HEK293T (cell line): Measurements from ENCODE around the gene ZMYM1.
"Not testable (repeated sequence)": the region's sequence is repeated elsewhere in the genome, so short reads cannot be mapped to it uniquely, and the experiment has no call there.

Experiments used
- CTCF ChIA-PET: fragments of 350-600 bp; formaldehyde crosslinking; extraction: SDS; loops from one replicate; lab custom pipeline; 2021; ENCODE audit warnings: antibody characterized with exemption, inconsistent platforms; lab: Yijun Ruan, JAX
- POLR2A ChIA-PET: fragments of 350-600 bp; formaldehyde crosslinking; extraction: SDS; loops from one replicate; lab custom pipeline; 2020; ENCODE audit warnings: antibody characterized with exemption, inconsistent platforms; lab: Yijun Ruan, JAX
- DNase-seq: peaks from one replicate; pipeline ENCODE4 v3.0.0; 2012; ENCODE audit warnings: mixed read lengths; ENCODE audit errors: extremely low spot score
- ARNT ChIP-seq: fragments of 450-650 bp; IDR thresholded peaks from 2 replicates; pipeline ENCODE4 v1.6.1; 2017; ENCODE audit warnings: mild to moderate bottlenecking
- BHLHE40 ChIP-seq: fragments of 450-650 bp; IDR thresholded peaks from 2 replicates; pipeline ENCODE4 v1.6.1; 2016; ENCODE audit warnings: mild to moderate bottlenecking, moderate library complexity, borderline replicate concordance
- CTBP1 ChIP-seq: fragments of 450-650 bp; IDR thresholded peaks from 2 replicates; pipeline ENCODE4 v1.6.1; 2016; ENCODE audit warnings: borderline replicate concordance
- ELF4 ChIP-seq: fragments of 450-650 bp; IDR thresholded peaks from 2 replicates; pipeline ENCODE4 v1.6.1; 2017; ENCODE audit warnings: antibody characterized with exemption
- FOXA1 ChIP-seq: fragments of 450-650 bp; IDR thresholded peaks from 2 replicates; pipeline ENCODE4 v1.6.1; 2016; ENCODE audit warnings: mild to moderate bottlenecking
- FOXK2 ChIP-seq: fragments of 450-650 bp; IDR thresholded peaks from 2 replicates; pipeline ENCODE4 v1.6.1; 2016; ENCODE audit warnings: mild to moderate bottlenecking
- FOXM1 ChIP-seq: fragments of 450-650 bp; IDR thresholded peaks from 2 replicates; pipeline ENCODE4 v1.6.1; 2017; ENCODE audit warnings: mild to moderate bottlenecking, borderline replicate concordance
- HDGF ChIP-seq: fragments of 450-650 bp; IDR thresholded peaks from 2 replicates; pipeline ENCODE4 v1.6.1; 2017; ENCODE audit warnings: antibody characterized with exemption, borderline replicate concordance
- L3MBTL2 ChIP-seq: fragments of 450-650 bp; conservative IDR thresholded peaks from 2 replicates; pipeline ENCODE4 v1.6.1; 2016; ENCODE audit warnings: mild to moderate bottlenecking
- LEF1 ChIP-seq: fragments of 450-650 bp; IDR thresholded peaks from 2 replicates; pipeline ENCODE4 v1.6.1; 2017; ENCODE audit warnings: mild to moderate bottlenecking, borderline replicate concordance
- NFRKB ChIP-seq: fragments of 450-650 bp; IDR thresholded peaks from 2 replicates; pipeline ENCODE4 v1.6.1; 2016; ENCODE audit warnings: mild to moderate bottlenecking, moderate library complexity
- PKNOX1 ChIP-seq: fragments of 450-650 bp; IDR thresholded peaks from 2 replicates; pipeline ENCODE4 v1.6.1; 2016
- SP1 ChIP-seq: fragments of 450-650 bp; IDR thresholded peaks from 2 replicates; pipeline ENCODE4 v1.6.1; 2017
- SUZ12 ChIP-seq: fragments of 450-650 bp; IDR thresholded peaks from 2 replicates; pipeline ENCODE4 v1.6.1; 2016; ENCODE audit warnings: mild to moderate bottlenecking
- TARDBP ChIP-seq: fragments of 450-650 bp; IDR thresholded peaks from 2 replicates; pipeline ENCODE4 v1.6.1; 2016
- ZNF384 ChIP-seq: fragments of 450-650 bp; IDR thresholded peaks from 2 replicates; pipeline ENCODE4 v1.6.1; 2016

The ZMYM1 gene

GRCh38 chr1:35046730-35047129 is 32.5 kb upstream of the ZMYM1 start:
- POLR2A ChIA-PET = interaction anchor here (1.3 kb wide), 1 partner anchor 15 kb away, joined by 4 read pairs; the partner anchor contains the start of gene ZMYM6
- TF ChIP-seq FOXM1 = no peak
- no peak for TF ChIP-seq ZNF384
- no peak for TF ChIP-seq SP1
- no peak for TF ChIP-seq BHLHE40
- no peak for TF ChIP-seq ARNT
- no peak for TF ChIP-seq HDGF
- TF ChIP-seq PKNOX1 = no peak
- TF ChIP-seq FOXA1 = no peak
- no peak for TF ChIP-seq NFRKB
- no peak for TF ChIP-seq LEF1
- TF ChIP-seq ELF4 = no peak
- DNase-seq = no peak
- CTCF ChIA-PET = no interaction called here

GRCh38 chr1:35047188-35047858 is 31.9 kb upstream of the ZMYM1 start:
- ChIA-PET POLR2A (interaction anchor here (1.3 kb wide), 1 partner anchor 15 kb away, joined by 4 read pairs; the partner anchor contains the start of gene ZMYM6), CTCF (interaction anchor here (0.7 kb wide), 1 partner anchor 287 kb away, joined by 12 read pairs; no protein-coding TSS in a partner anchor)
- no peak for DNase-seq
- TF ChIP-seq L3MBTL2 (no peak), FOXK2 (no peak), ARNT (no peak), SP1 (no peak), BHLHE40 (no peak), NFRKB (no peak), ZNF384 (no peak), FOXM1 (no peak), HDGF (no peak), LEF1 (no peak), CTBP1 (no peak), ELF4 (no peak), PKNOX1 (no peak), FOXA1 (no peak), SUZ12 (no peak), TARDBP (no peak)

- DNase-seq = no peak
- ChIA-PET CTCF (no interaction called here), POLR2A (no interaction called here)
- TF ChIP-seq ARNT (no peak), SP1 (no peak), CTBP1 (no peak), SUZ12 (no peak), NFRKB (no peak), ELF4 (no peak), L3MBTL2 (no peak), FOXK2 (no peak), PKNOX1 (no peak), FOXM1 (no peak)
Observed at GRCh38 chr1:35049116-35049515, 30.1 kb upstream of the ZMYM1 start.

GRCh38 chr1:35053433-35053832 is 25.8 kb upstream of the ZMYM1 start:
- ChIA-PET POLR2A (no interaction called here), CTCF (no interaction called here)
- DNase-seq = no peak
- TF ChIP-seq FOXK2 (no peak), SP1 (no peak), NFRKB (no peak), HDGF (no peak), ELF4 (no peak), FOXM1 (no peak), BHLHE40 (no peak), ZNF384 (no peak), TARDBP (no peak), CTBP1 (no peak), L3MBTL2 (no peak), FOXA1 (no peak), SUZ12 (no peak), PKNOX1 (no peak), ARNT (no peak), LEF1 (no peak)

GRCh38 chr1:35054282-35054681 is 24.9 kb upstream of the ZMYM1 start:
- CTCF ChIA-PET, POLR2A ChIA-PET, DNase-seq: not testable (repeated sequence)

- CTCF ChIA-PET, DNase-seq, POLR2A ChIA-PET: not testable (repeated sequence)
Observed at GRCh38 chr1:35058321-35058720, 20.9 kb upstream of the ZMYM1 start.
